Peyer's patch (tissue), 4 donors: ENCODE data around the gene C1QL2.

Experiments
- CTCF ChIP-seq, 6 experiments: fragments of 450-650 bp in 4 of 6; fragments of 200-600 bp in 2 of 6; sonication (generic) in 1 of 6; IDR thresholded peaks; one replicate each; pipeline ENCODE4 v1.5.1; 2017 to 2019; ENCODE audit warnings: antibody characterized with exemption in 6 of 6, mild to moderate bottlenecking in 3 of 6, moderate library complexity in 1 of 6
- POLR2A ChIP-seq, 2 donors: fragments of 450-650 bp; IDR thresholded peaks; one replicate each; pipeline ENCODE4 v1.5.1; 2017; ENCODE audit warnings: antibody characterized with exemption in 2 of 2, mild to moderate bottlenecking in 2 of 2, moderate library complexity in 2 of 2

DNA sequence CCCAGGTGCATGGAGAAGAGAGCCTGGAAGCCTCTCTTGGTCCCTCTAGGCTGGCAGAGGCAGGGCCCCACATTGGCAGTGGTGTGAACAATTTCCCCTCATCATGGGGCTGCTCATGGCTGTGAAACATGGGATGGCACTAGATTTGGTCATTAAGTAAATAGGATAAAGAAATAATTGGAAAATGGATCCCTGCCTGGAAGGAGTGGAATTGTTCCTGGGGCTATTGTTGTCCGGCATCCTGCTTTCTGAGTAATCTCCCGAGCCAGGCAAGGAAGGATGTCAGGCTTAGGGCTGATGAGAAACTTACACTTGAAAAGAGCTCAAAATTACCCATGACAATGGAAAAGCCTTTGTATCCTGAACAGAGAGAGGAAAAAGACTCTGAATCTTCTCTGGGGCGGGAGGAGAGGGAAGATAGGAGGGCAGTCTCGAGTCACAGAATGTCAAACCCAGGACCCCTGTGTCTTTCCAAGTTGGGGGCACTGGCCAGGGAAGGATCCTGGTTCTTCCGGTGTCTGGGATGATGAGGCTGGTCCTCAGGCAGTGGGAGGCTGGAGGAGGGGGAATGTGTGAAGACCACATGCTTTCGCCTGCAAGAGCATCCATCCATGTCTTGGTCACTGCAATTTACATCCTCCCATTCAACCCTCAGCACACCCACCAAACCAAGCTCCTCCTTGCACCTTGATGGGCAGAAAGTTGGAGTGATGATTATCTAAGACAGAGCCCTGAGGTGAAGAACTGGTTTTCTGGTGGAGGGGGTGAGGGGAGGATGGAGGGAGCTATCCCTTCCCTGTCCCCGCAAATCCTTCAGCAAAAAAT lies 38.0 kb upstream of the C1QL2 start:
- TF ChIP-seq CTCF (IDR thresholded peaks at IDR 0.05) (no peak), POLR2A (IDR thresholded peaks at IDR 0.05) (no peak)
